GM12873 (cell line): ENCODE data around the gene ADD1.

ENCODE experiments used
- TF ChIP-seq, protein P1 (sequence below): IDR thresholded peaks from 2 replicates; pipeline ENCODE4 v1.5.1; 2012; ENCODE audit warnings: low read depth, mild to moderate bottlenecking, moderate library complexity, low read length, control low read depth; ENCODE audit not compliant: insufficient read depth; ENCODE audit errors: missing control alignments

The ADD1 gene

DNA sequence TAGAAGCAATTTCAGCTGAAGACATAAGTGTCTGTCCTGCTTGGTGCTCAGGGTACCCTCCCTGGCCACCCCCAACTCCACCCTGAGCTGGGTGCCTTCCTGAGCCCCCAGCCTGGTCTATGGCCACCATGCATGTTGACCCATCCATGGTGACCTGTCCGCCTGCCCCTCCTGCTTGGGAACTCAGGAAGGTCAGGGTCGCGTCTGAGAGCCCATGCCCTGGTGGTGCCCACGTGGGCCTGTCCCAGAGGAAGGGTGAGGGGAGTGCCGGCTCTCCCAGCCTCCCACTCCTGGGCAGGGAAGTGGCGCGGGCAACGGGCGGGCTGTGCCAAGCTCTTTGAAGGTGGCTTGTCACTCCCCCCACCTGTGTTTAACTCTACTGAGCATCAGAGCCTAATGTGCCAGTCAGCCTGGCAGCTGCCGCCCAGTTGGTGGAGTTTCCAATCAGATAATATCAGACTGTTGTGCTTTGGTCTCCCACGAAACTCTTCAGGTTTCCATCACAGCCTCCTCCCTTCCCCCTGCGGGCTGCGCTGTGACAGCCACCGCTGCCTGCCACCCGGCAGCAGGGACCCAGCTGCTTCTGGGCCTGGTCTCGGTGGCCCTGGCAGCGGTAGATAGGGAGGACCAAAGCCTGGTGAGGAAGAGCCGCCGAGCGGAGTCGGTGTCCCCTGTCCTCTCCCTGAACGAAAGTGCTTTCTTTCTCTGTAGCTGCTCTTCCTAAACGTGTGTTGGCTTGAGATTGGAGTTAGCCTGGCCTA is 45.9 kb upstream of the ADD1 start:
- TF ChIP-seq, protein P1, sequence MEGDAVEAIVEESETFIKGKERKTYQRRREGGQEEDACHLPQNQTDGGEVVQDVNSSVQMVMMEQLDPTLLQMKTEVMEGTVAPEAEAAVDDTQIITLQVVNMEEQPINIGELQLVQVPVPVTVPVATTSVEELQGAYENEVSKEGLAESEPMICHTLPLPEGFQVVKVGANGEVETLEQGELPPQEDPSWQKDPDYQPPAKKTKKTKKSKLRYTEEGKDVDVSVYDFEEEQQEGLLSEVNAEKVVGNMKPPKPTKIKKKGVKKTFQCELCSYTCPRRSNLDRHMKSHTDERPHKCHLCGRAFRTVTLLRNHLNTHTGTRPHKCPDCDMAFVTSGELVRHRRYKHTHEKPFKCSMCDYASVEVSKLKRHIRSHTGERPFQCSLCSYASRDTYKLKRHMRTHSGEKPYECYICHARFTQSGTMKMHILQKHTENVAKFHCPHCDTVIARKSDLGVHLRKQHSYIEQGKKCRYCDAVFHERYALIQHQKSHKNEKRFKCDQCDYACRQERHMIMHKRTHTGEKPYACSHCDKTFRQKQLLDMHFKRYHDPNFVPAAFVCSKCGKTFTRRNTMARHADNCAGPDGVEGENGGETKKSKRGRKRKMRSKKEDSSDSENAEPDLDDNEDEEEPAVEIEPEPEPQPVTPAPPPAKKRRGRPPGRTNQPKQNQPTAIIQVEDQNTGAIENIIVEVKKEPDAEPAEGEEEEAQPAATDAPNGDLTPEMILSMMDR = no peak

GRCh38 chr4:2798399-2799223 is 45.0 kb upstream of the ADD1 start:
- TF ChIP-seq, protein P1 = no peak

DNA sequence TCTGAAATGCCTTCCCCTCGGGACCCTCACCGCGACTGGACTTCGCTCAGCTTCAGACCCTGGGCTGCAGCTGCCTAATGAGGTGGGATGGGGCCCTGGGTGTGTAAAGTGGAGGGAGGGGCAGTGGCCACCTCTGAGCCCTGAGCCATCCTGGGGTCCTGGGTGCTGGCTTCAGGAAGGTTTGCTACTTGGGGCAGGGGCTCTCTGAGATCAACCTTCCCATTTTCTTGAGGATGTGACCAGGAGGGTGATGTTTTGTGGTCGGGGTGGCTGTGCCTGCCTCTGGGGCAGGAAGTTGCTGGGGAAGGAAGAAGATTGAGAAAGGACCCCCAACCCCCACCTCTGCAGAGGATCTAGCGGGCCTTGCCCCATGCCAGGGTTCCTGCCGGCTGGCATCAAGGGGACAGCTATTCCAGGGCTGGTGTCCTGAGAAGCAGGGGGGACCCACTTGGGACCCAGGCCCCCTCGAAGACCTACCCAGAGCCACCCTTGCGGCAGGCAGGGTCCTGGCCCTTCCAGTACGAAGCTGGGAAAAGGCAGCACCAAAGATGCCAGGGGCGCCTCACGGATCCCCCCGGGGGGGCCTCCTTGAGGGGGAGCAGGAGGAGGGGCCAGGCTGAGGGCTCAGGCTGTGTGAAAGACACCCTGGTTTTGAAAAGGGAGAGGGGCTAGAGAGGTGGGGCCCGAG is 44.3 kb upstream of the ADD1 start:
- TF ChIP-seq, protein P1 = no peak

GRCh38 chr4:2799971-2800690 is 43.5 kb upstream of the ADD1 start:
- TF ChIP-seq, protein P1 = no peak

DNA sequence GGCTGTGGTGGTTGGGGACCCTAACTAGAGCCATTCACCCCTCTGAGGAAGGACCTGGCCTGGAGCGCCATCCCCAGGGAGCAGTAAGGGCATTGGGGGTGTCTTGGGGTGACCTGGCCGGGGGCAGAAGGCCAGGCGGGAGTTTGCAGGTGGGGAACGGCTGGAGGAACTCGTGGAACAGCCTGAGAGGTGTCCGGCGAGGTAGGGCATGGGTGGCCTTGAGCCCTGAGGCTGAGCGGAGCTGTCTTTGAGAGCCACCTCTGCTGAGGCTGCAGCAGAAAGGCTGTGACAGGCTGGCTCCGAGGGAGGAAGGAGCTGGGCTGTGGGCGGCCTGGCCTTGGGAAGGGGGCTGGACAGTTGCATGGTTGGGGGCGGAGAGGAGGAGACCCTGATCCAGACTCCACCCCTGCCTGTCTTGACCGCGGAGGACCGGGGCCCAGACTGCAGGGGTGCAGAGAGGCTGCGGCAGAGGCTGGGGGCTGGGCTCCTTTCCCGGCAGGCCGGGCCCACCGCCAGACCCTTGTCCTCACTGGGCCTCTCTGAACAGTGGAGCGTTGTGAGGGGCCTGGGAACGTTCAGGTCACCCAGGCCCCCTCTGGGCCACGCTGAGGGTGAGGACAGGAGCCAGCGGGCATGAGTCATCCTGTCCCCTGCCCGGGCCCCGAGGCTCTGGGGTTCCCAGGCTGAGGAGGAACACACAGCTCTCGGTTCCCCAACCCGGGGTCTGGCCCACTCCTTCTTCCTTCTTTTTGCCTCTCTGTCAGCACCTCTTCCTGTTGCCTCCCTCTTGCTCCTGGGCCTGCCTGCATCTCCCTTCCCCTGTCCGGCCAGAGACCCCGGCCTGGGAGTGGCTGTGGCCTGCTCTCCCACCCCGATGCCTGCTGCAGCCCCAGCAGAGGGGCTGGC is 42.7 kb upstream of the ADD1 start:
- TF ChIP-seq, protein P1 = no peak

GRCh38 chr4:2802618-2803531 is 40.8 kb upstream of the ADD1 start:
- TF ChIP-seq, protein P1 = no peak
